DND-41 (cell line): ENCODE data around the gene HCRTR1.

Experiments used
- ATAC-seq: fragments of 200-7000 bp; cut with Tn5 transposase; 3 replicates; pipeline ENCODE4 v1.9.1; 2021; ENCODE audit warnings: low read depth; ENCODE audit not compliant: insufficient read depth
- DNase-seq: peaks from one replicate; pipeline ENCODE4 v3.0.0-alpha.2; 2020
- H2AFZ ChIP-seq: 2 replicates; pipeline ENCODE4 v1.6.0; 2012; ENCODE audit warnings: low read depth, low read length
- H3K27ac ChIP-seq: 2 replicates; pipeline ENCODE4 v1.5.1; 2012; ENCODE audit warnings: low read length, inconsistent platforms
- H3K27me3 ChIP-seq: fragments of 200-600 bp; sonication (generic); 2 replicates; pipeline ENCODE4 v1.6.0; 2012; ENCODE audit warnings: low read length, mild to moderate bottlenecking, inconsistent platforms; ENCODE audit not compliant: insufficient read depth, poor library complexity
- H3K36me3 ChIP-seq: 2 replicates; pipeline ENCODE4 v1.5.1; 2012; ENCODE audit warnings: low read length, inconsistent platforms; ENCODE audit not compliant: insufficient read depth
- H3K4me1 ChIP-seq: 2 replicates; pipeline ENCODE4 v1.5.1; 2012; ENCODE audit warnings: mild to moderate bottlenecking, low read length; ENCODE audit not compliant: insufficient read depth
- H3K4me2 ChIP-seq: 2 replicates; pipeline ENCODE4 v1.6.0; 2012; ENCODE audit warnings: mild to moderate bottlenecking, moderate library complexity, low read length, inconsistent platforms; ENCODE audit not compliant: insufficient read depth
- H3K4me3 ChIP-seq, 2 experiments: fragments of 200-600 bp in 1 of 2; shearing (Covaris generic) in 1 of 2; 2 replicates each; pipeline ENCODE4 v1.5.1; 2012 to 2016; ENCODE audit warnings: inconsistent platforms in 2 of 2, low read length in 2 of 2, mild to moderate bottlenecking in 2 of 2, low read depth in 1 of 2, moderate library complexity in 1 of 2
- H3K79me2 ChIP-seq: 2 replicates; pipeline ENCODE4 v1.6.0; 2012; ENCODE audit warnings: low read length, inconsistent platforms; ENCODE audit not compliant: insufficient read depth
- H3K9ac ChIP-seq: 2 replicates; pipeline ENCODE4 v1.6.0; 2012; ENCODE audit warnings: low read depth, mild to moderate bottlenecking, inconsistent platforms, low read length, moderate library complexity
- H3K9me3 ChIP-seq: 2 replicates; pipeline ENCODE4 v1.5.1; 2012; ENCODE audit warnings: low read length, moderate library complexity, mild to moderate bottlenecking, inconsistent platforms; ENCODE audit not compliant: insufficient read depth, severe bottlenecking
- H4K20me1 ChIP-seq: 2 replicates; pipeline ENCODE4 v1.6.0; 2012; ENCODE audit warnings: low read length; ENCODE audit not compliant: insufficient read depth
- EZH2 ChIP-seq: IDR thresholded peaks from 3 replicates; pipeline ENCODE4 v1.6.1; 2012; ENCODE audit warnings: borderline replicate concordance, low read depth, mild to moderate bottlenecking, moderate library complexity, low read length, inconsistent platforms; ENCODE audit not compliant: severe bottlenecking
- TF ChIP-seq, protein P1 (sequence below): IDR thresholded peaks from 2 replicates; pipeline ENCODE4 v1.5.1; 2012; ENCODE audit warnings: borderline replicate concordance, low read length, moderate library complexity, mild to moderate bottlenecking; ENCODE audit not compliant: poor library complexity, severe bottlenecking; ENCODE audit errors: extremely low read depth

The HCRTR1 gene

DNA sequence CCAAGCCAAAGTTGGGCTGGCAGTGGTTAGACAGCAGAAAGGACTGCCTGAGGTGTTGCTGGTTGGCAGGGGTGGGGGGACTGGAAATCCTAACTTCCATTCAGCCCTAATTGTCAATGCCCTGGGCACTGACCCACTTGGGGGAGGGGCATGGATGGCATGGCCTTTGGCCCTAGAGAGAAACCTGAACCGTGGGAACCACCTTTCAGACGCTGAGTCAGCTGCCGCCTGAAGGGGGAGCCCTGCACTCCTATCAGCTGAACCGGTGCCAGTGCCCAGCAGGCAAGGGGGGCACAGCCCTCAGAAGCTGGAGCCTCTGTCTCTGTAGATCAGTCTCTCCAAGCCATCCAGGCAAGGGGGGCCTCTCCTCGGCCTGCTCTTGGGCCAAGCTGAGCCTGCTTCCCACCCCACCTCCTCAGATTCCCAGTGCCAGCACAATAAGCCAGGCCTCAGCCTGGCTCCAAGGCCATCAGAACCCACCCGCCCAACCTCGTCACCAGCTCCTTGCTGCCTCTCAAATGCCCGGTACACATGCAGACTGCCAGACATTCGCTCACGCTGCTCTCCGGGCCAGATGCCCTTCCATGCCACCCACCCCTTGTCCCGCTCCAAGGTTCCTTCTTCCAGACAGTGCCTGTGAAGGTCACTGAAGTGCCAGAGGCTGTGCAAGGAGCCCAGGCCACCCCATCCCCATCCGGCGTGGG lies 29.6 kb upstream of the HCRTR1 start:
- Histone ChIP-seq H3K79me2 (no peaks in the 10 kb centered on the region), H3K27ac (no peak overlapping the region), H3K4me1 (no peaks in the 10 kb centered on the region), H2AFZ (no peak overlapping the region), H3K9me3 (no peaks in the 10 kb centered on the region), H4K20me1 (peaks cover 4% of the 10 kb centered on the region; the same call in 1 of the 2 replicates), H3K4me3 (no peak overlapping the region), H3K9ac (no peak overlapping the region), H3K27me3 (no peaks in the 10 kb centered on the region), H3K4me2 (no peak overlapping the region), H3K36me3 (no peaks in the 10 kb centered on the region)
- ATAC-seq (peak; percentile 86), DNase-seq (peak; percentile 61)
- no peak for TF ChIP-seq EZH2
- TF ChIP-seq, protein P1, sequence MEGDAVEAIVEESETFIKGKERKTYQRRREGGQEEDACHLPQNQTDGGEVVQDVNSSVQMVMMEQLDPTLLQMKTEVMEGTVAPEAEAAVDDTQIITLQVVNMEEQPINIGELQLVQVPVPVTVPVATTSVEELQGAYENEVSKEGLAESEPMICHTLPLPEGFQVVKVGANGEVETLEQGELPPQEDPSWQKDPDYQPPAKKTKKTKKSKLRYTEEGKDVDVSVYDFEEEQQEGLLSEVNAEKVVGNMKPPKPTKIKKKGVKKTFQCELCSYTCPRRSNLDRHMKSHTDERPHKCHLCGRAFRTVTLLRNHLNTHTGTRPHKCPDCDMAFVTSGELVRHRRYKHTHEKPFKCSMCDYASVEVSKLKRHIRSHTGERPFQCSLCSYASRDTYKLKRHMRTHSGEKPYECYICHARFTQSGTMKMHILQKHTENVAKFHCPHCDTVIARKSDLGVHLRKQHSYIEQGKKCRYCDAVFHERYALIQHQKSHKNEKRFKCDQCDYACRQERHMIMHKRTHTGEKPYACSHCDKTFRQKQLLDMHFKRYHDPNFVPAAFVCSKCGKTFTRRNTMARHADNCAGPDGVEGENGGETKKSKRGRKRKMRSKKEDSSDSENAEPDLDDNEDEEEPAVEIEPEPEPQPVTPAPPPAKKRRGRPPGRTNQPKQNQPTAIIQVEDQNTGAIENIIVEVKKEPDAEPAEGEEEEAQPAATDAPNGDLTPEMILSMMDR = peak; percentile 83

DNA sequence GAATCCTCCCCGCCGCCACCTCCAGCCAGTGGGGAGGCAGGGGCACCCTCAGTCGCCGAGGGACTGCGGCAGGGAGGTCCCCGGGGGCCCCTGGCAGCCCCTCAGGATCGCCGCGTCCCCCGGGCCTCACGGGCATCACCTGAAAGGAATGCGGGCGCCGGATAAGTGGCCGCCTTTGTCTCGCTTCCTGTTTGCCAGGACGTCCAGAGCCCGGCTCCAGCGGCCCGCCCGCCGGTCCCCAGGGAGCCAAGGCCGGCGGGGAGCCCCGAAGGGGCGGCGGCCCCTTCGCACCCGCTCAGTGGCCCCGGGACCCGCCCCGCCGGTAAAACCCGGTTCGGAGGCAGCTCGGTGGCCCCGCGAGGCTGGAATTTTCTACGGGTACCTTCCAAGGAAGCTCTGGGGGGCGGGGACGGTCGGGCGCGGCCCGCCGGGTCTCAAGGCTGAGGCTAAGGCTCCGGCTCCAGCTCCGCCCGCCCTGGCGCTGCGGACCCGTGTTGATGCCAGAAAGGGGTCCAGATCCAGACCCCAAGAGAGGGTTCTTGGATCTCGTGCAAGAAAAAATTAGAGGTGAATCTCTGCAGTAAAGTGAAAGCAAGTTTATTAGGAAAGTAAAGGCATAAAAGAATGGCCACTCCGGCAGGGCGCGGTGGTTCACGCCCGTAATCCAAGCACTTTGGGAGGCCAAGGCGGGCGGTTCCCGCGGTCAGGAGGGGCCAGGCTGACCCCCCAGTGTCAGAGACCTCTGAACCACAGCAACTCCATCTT lies 28.6 kb upstream of the HCRTR1 start:
- ATAC-seq (no peak), DNase-seq (no peak)
- no peaks in the 10 kb centered on the region for H3K9me3 ChIP-seq
- H3K27me3 ChIP-seq = no peaks in the 10 kb centered on the region
- H2AFZ ChIP-seq = no peak overlapping the region
- H4K20me1 ChIP-seq = peaks cover 6% of the 10 kb centered on the region
- no peak overlapping the region for H3K4me3 ChIP-seq
- H3K9ac ChIP-seq = no peak overlapping the region
- H3K4me2 ChIP-seq = no peak overlapping the region
- no peak for TF ChIP-seq EZH2
- TF ChIP-seq, protein P1 = no peak
- no peaks in the 10 kb centered on the region for H3K4me1 ChIP-seq
- H3K36me3 ChIP-seq = no peaks in the 10 kb centered on the region
- H3K79me2 ChIP-seq = no peaks in the 10 kb centered on the region
- H3K27ac ChIP-seq = no peak overlapping the region

DNA sequence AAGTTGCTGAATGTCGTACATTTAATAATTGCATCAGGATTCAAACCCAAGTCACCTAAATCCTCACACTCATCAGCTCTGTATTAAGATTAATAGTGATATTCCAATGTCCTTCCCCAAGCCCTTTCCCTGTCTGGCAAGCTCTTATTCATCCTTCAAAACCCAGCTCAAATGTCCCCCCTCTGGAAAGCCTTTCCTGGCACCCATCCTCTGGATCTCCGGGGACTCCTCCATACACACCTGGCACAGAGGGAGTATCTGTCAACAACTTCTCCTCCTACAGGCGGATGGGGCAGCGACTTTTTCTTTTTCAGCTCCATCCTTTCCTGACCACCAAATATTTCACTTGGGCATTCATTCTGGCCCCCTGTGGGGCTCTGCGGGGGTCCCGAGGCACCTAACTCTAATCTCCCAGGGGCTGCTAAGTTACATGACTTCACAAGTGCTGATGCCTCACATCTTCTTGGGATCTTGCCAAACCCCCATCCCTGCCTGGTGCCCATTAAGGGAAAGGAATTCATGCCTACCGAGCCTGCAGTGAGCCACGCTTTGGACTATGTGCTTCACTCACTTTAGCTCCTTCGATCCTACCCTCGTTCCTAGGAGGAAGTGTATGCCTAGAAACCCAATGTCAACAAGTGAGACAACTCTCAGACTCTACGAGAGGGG lies 25.9 kb upstream of the HCRTR1 start:
- H2AFZ ChIP-seq = no peak overlapping the region
- ATAC-seq = no peak
- TF ChIP-seq, protein P1 = no peak
- TF ChIP-seq EZH2 = no peak

More for the DNA sequence above, 25.9 kb upstream of the HCRTR1 start:
- DNase-seq = no peak
- Histone ChIP-seq H3K27me3 (no peaks in the 10 kb centered on the region), H3K4me1 (no peaks in the 10 kb centered on the region), H3K4me3 (no peak overlapping the region), H3K9me3 (no peaks in the 10 kb centered on the region), H3K79me2 (no peaks in the 10 kb centered on the region), H4K20me1 (peaks cover 4% of the 10 kb centered on the region; the same call in 1 of the 2 replicates), H3K36me3 (no peaks in the 10 kb centered on the region), H3K27ac (no peak overlapping the region), H3K4me2 (no peak overlapping the region), H3K9ac (no peak overlapping the region)
